CD4-positive, alpha-beta T cell treated with Interferon gamma for 1 hour (primary cell): ENCODE data around the gene ATAD3C.
"Not testable (repeated sequence)": the region's sequence is repeated elsewhere in the genome, so short reads cannot be mapped to it uniquely, and the experiment has no call there.

ENCODE experiments used
- DNase-seq: peaks from one replicate; pipeline ENCODE4 v3.0.0-alpha.2; 2020

Gene ATAD3C

GRCh38 chr1:1512425-1512824 is 62.9 kb downstream of the ATAD3C start:
- not testable (repeated sequence) for DNase-seq

- not testable (repeated sequence) for DNase-seq
Observed at GRCh38 chr1:1513675-1514074, 64.2 kb downstream of the ATAD3C start.

- peak; percentile 50 for DNase-seq
Observed at GRCh38 chr1:1514376-1514775, 64.9 kb downstream of the ATAD3C start.

- not testable (repeated sequence) for DNase-seq
Observed at GRCh38 chr1:1516923-1517322, 67.4 kb downstream of the ATAD3C start.

GRCh38 chr1:1517973-1518620 is 68.6 kb downstream of the ATAD3C start:
- no peak for DNase-seq

DNA sequence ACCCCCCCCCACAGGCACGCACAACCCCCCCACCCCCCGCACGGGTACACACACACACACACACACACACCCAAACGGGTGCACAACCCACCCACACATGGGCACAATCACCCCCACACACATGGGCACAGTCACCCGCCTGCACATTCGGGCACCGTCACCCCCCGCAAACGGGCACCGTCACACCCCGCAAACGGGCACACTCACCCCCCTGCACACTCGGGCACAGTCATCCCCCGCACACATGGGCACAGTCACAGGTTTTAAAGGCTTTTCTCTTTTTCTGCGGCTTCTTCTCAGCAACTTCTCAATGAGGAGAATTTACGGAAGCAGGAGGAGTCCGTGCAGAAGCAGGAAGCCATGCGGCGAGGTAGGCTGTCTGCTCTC is 69.1 kb downstream of the ATAD3C start:
- not testable (repeated sequence) for DNase-seq
